HEK293 (cell line): ENCODE measurements around the gene XK.

ENCODE experiments used
- CTCF ChIA-PET: fragments of 350-600 bp; formaldehyde crosslinking; extraction: SDS; loops from one replicate; lab custom pipeline; 2021; ENCODE audit warnings: antibody characterized with exemption; lab: Yijun Ruan, JAX
- POLR2A ChIA-PET: fragments of 300-600 bp; formaldehyde crosslinking; extraction: SDS; loops from one replicate; lab custom pipeline; 2020; ENCODE audit warnings: antibody characterized with exemption, inconsistent platforms; lab: Yijun Ruan, JAX
- H3K27ac ChIP-seq: fragments of 200-500 bp; sonication (Bioruptor generic); 2 replicates; pipeline ENCODE4 v1.5.1; 2014; ENCODE audit warnings: low read depth, low read length, control low read depth, inconsistent platforms; ENCODE audit errors: extremely low read depth
- H3K36me3 ChIP-seq, 2 experiments: fragments of 200-500 bp in 1 of 2; sonication (Bioruptor generic) in 1 of 2; 1 replicate in 1 of 2; 2 replicates in 1 of 2; pipeline ENCODE4 v1.5.1; 2014 to 2017; ENCODE audit warnings: inconsistent platforms in 2 of 2, low read length in 2 of 2; ENCODE audit not compliant: control insufficient read depth in 2 of 2, insufficient read depth in 1 of 2
- H3K4me1 ChIP-seq: fragments of 200-500 bp; sonication (Bioruptor generic); 2 replicates; pipeline ENCODE4 v1.5.1; 2014; ENCODE audit warnings: mild to moderate bottlenecking, low read length, inconsistent platforms; ENCODE audit not compliant: control insufficient read depth, insufficient read depth
- H3K4me3 ChIP-seq: 2 replicates; pipeline ENCODE4 v1.5.1; 2011; ENCODE audit warnings: low read depth, mild to moderate bottlenecking, control low read depth, low read length, moderate library complexity
- H3K9me3 ChIP-seq: fragments of 200-500 bp; sonication (Bioruptor generic); 2 replicates; pipeline ENCODE4 v1.5.1; 2014; ENCODE audit warnings: low read depth, low read length, inconsistent platforms; ENCODE audit not compliant: control insufficient read depth, insufficient read depth
- EGR2 ChIP-seq: fragments of 450-650 bp; formaldehyde crosslinking; IDR thresholded peaks from 2 replicates; pipeline ENCODE4 v1.5.1; 2016; ENCODE audit warnings: low read depth, missing biosample characterization, missing genetic modification characterization
- GFI1B ChIP-seq: fragments of 450-650 bp; formaldehyde crosslinking; IDR thresholded peaks from 2 replicates; pipeline ENCODE4 v1.5.1; 2016; ENCODE audit warnings: missing biosample characterization, missing genetic modification characterization
- KLF1 ChIP-seq: fragments of 450-650 bp; formaldehyde crosslinking; IDR thresholded peaks from 2 replicates; pipeline ENCODE4 v1.5.1; 2016; ENCODE audit warnings: missing biosample characterization, missing genetic modification characterization
- YY1 ChIP-seq: fragments of 450-650 bp; formaldehyde crosslinking; IDR thresholded peaks from 2 replicates; pipeline ENCODE4 v1.5.1; 2018; ENCODE audit warnings: missing biosample characterization, missing genetic modification characterization
- YY2 ChIP-seq: fragments of 450-650 bp; formaldehyde crosslinking; IDR thresholded peaks from 2 replicates; pipeline ENCODE4 v1.5.1; 2016; ENCODE audit warnings: missing biosample characterization, missing genetic modification characterization
- ZBTB26 ChIP-seq: fragments of 450-650 bp; formaldehyde crosslinking; optimal IDR thresholded peaks from 2 replicates; pipeline ENCODE3; 2016; ENCODE audit warnings: missing biosample characterization, mild to moderate bottlenecking, missing genetic modification characterization
- ZNF16 ChIP-seq: fragments of 450-650 bp; formaldehyde crosslinking; IDR thresholded peaks from 2 replicates; pipeline ENCODE4 v1.5.1; 2016; ENCODE audit warnings: low read depth, missing biosample characterization, missing genetic modification characterization
- ZNF184 ChIP-seq: fragments of 450-650 bp; IDR thresholded peaks from 2 replicates; pipeline ENCODE4 v1.5.1; 2018; ENCODE audit warnings: missing biosample characterization, mild to moderate bottlenecking, missing genetic modification characterization
- ZNF239 ChIP-seq: fragments of 450-650 bp; formaldehyde crosslinking; IDR thresholded peaks from 2 replicates; pipeline ENCODE4 v1.5.1; 2016; ENCODE audit warnings: missing biosample characterization, missing genetic modification characterization
- ZNF248 ChIP-seq: fragments of 450-650 bp; formaldehyde crosslinking; IDR thresholded peaks from 2 replicates; pipeline ENCODE4 v1.5.1; 2017; ENCODE audit warnings: missing biosample characterization, missing genetic modification characterization
- ZNF274 ChIP-seq, 2 experiments: fragments of 200-500 bp in 1 of 2; fragments of 450-650 bp in 1 of 2; sonication (Bioruptor generic) in 1 of 2; formaldehyde crosslinking in 1 of 2; IDR thresholded peaks; 2 replicates each; pipeline versions ENCODE4 v1.5.1 to v1.6.1; 2014 to 2016; ENCODE audit warnings: borderline replicate concordance in 1 of 2, inconsistent platforms in 1 of 2, low read length in 1 of 2, missing biosample characterization in 1 of 2, missing genetic modification characterization in 1 of 2
- ZNF324 ChIP-seq: fragments of 450-650 bp; formaldehyde crosslinking; IDR thresholded peaks from 2 replicates; pipeline ENCODE4 v1.5.1; 2016; ENCODE audit warnings: missing biosample characterization, missing genetic modification characterization
- ZNF350 ChIP-seq: fragments of 450-650 bp; formaldehyde crosslinking; IDR thresholded peaks from 2 replicates; pipeline ENCODE4 v1.5.0; 2017; ENCODE audit warnings: missing biosample characterization, mild to moderate bottlenecking, missing genetic modification characterization
- ZNF433 ChIP-seq: fragments of 450-650 bp; formaldehyde crosslinking; IDR thresholded peaks from 2 replicates; pipeline ENCODE4 v1.5.1; 2016; ENCODE audit warnings: missing biosample characterization, missing genetic modification characterization, low read depth
- ZNF473 ChIP-seq: fragments of 450-650 bp; formaldehyde crosslinking; IDR thresholded peaks from 2 replicates; pipeline ENCODE4 v1.5.1; 2017; ENCODE audit warnings: missing biosample characterization, missing genetic modification characterization
- ZNF488 ChIP-seq: fragments of 450-650 bp; formaldehyde crosslinking; IDR thresholded peaks from 2 replicates; pipeline ENCODE4 v1.5.1; 2016; ENCODE audit warnings: missing biosample characterization, missing genetic modification characterization
- ZNF501 ChIP-seq: fragments of 450-650 bp; formaldehyde crosslinking; IDR thresholded peaks from 2 replicates; pipeline ENCODE4 v1.5.1; 2016; ENCODE audit warnings: missing biosample characterization, missing genetic modification characterization
- ZNF555 ChIP-seq: fragments of 450-650 bp; formaldehyde crosslinking; conservative IDR thresholded peaks from 2 replicates; pipeline ENCODE4 v1.5.1; 2017; ENCODE audit warnings: missing biosample characterization, mild to moderate bottlenecking, missing genetic modification characterization, inconsistent platforms
- ZNF600 ChIP-seq: fragments of 450-650 bp; formaldehyde crosslinking; IDR thresholded peaks from 2 replicates; pipeline ENCODE4 v1.5.1; 2016; ENCODE audit warnings: missing biosample characterization, missing genetic modification characterization
- ZNF621 ChIP-seq: fragments of 450-650 bp; formaldehyde crosslinking; IDR thresholded peaks from 2 replicates; pipeline ENCODE4 v1.5.1; 2017; ENCODE audit warnings: missing biosample characterization, missing genetic modification characterization
- ZNF624 ChIP-seq: fragments of 450-650 bp; formaldehyde crosslinking; IDR thresholded peaks from 2 replicates; pipeline ENCODE4 v1.5.1; 2017; ENCODE audit warnings: missing biosample characterization, missing genetic modification characterization
- ZNF629 ChIP-seq: fragments of 450-650 bp; formaldehyde crosslinking; IDR thresholded peaks from 2 replicates; pipeline ENCODE4 v1.5.1; 2017; ENCODE audit warnings: missing biosample characterization, missing genetic modification characterization
- ZNF707 ChIP-seq: fragments of 450-650 bp; formaldehyde crosslinking; IDR thresholded peaks from 2 replicates; pipeline ENCODE4 v1.5.1; 2016; ENCODE audit warnings: missing biosample characterization, missing genetic modification characterization
- ZNF768 ChIP-seq: fragments of 450-650 bp; formaldehyde crosslinking; IDR thresholded peaks from 2 replicates; pipeline ENCODE4 v1.5.1; 2018; ENCODE audit warnings: missing biosample characterization, mild to moderate bottlenecking, missing genetic modification characterization
- ZNF777 ChIP-seq: fragments of 450-650 bp; formaldehyde crosslinking; IDR thresholded peaks from 2 replicates; pipeline ENCODE4 v1.5.1; 2017; ENCODE audit warnings: missing biosample characterization, missing genetic modification characterization, borderline replicate concordance
- ZNF837 ChIP-seq: fragments of 450-650 bp; formaldehyde crosslinking; IDR thresholded peaks from 2 replicates; pipeline ENCODE4 v1.5.1; 2016; ENCODE audit warnings: missing biosample characterization, missing genetic modification characterization
- ZNF843 ChIP-seq: fragments of 450-650 bp; formaldehyde crosslinking; IDR thresholded peaks from 2 replicates; pipeline ENCODE4 v1.5.1; 2016; ENCODE audit warnings: missing biosample characterization, missing genetic modification characterization
- ZSCAN4 ChIP-seq: fragments of 450-650 bp; formaldehyde crosslinking; IDR thresholded peaks from 2 replicates; pipeline ENCODE4 v1.5.1; 2017; ENCODE audit warnings: missing biosample characterization, missing genetic modification characterization
- ZXDB ChIP-seq: fragments of 450-650 bp; formaldehyde crosslinking; IDR thresholded peaks from 2 replicates; pipeline ENCODE4 v1.5.1; 2016; ENCODE audit warnings: missing biosample characterization, missing genetic modification characterization
- TF ChIP-seq, protein P1 (sequence below): fragments of 450-650 bp; formaldehyde crosslinking; IDR thresholded peaks from 2 replicates; pipeline ENCODE4 v1.5.1; 2016; ENCODE audit warnings: missing biosample characterization, missing genetic modification characterization
- TF ChIP-seq, protein P2 (sequence below): fragments of 450-650 bp; formaldehyde crosslinking; IDR thresholded peaks from 2 replicates; pipeline ENCODE4 v1.5.1; 2016; ENCODE audit warnings: missing biosample characterization, missing genetic modification characterization, borderline replicate concordance

Gene XK

GRCh38 chrX:37638047-37638446 lies 47.5 kb upstream of the XK start (continued):
- no peak for TF ChIP-seq ZNF184 (tag by site-specific recombination)
- TF ChIP-seq ZNF629 (tag by site-specific recombination) = no peak
- TF ChIP-seq ZNF501 = no peak

- Histone ChIP-seq H3K4me3 (no peak overlapping the region), H3K4me1 (no peaks in the 10 kb centered on the region), H3K36me3 (no peaks in the 10 kb centered on the region), H3K27ac (no peak overlapping the region), H3K9me3 (no peaks in the 10 kb centered on the region)
- CTCF ChIA-PET = no interaction called here
- TF ChIP-seq KLF1 (tag by site-specific recombination) = no peak
- TF ChIP-seq ZNF488 (tag by site-specific recombination) = no peak
- no peak for TF ChIP-seq ZNF555 (tag by site-specific recombination)
- no peak for TF ChIP-seq ZNF837
- no peak for TF ChIP-seq ZNF248 (tag by site-specific recombination)
- no peak for TF ChIP-seq YY2
- no peak for TF ChIP-seq ZNF16 (tag by site-specific recombination)
- no peak for TF ChIP-seq ZNF324 (tag by site-specific recombination)
- TF ChIP-seq ZNF768 (tag by site-specific recombination) = no peak
- no peak for TF ChIP-seq ZNF624 (tag by site-specific recombination)
- no peak for TF ChIP-seq ZSCAN4 (tag by site-specific recombination)
- TF ChIP-seq ZNF621 = no peak
- no peak for TF ChIP-seq ZBTB26 (tag by site-specific recombination)
- TF ChIP-seq ZNF843 = no peak
- TF ChIP-seq, protein P1, sequence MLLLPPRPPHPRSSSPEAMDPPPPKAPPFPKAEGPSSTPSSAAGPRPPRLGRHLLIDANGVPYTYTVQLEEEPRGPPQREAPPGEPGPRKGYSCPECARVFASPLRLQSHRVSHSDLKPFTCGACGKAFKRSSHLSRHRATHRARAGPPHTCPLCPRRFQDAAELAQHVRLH (tag by site-specific recombination) = no peak
- TF ChIP-seq ZNF707 (tag by site-specific recombination) = no peak
- TF ChIP-seq ZNF777 (tag by site-specific recombination) = no peak
- POLR2A ChIA-PET = no interaction called here
Measured at GRCh38 chrX:37640142-37640541, 45.4 kb upstream of the XK start.

GRCh38 chrX:37641859-37642258 lies 43.7 kb upstream of the XK start:
- no peaks in the 10 kb centered on the region for H3K36me3 ChIP-seq
- ChIA-PET CTCF (interaction anchor here (1.0 kb wide), 1 partner anchor 104 kb away, joined by 3 read pairs; no protein-coding TSS in a partner anchor), POLR2A (no interaction called here)
- no peak overlapping the region for H3K4me3 ChIP-seq
- no peaks in the 10 kb centered on the region for H3K9me3 ChIP-seq
- H3K4me1 ChIP-seq = no peaks in the 10 kb centered on the region
- TF ChIP-seq ZNF239 (no peak), ZNF433 (no peak), ZNF600 (tag by site-specific recombination) (no peak), GFI1B (tag by site-specific recombination) (no peak), ZXDB (tag by site-specific recombination) (no peak), ZNF274 (IDR thresholded peaks at IDR 0.05; ENCODE audit: low read length) (no peak), ZNF274 (tag by site-specific recombination; IDR thresholded peaks at IDR 0.05; ENCODE audit: borderline replicate concordance) (no peak), ZNF350 (tag by site-specific recombination) (no peak), EGR2 (tag by site-specific recombination) (no peak), ZNF473 (tag by site-specific recombination) (no peak), YY1 (tag by site-specific recombination) (no peak)
- TF ChIP-seq, protein P2, sequence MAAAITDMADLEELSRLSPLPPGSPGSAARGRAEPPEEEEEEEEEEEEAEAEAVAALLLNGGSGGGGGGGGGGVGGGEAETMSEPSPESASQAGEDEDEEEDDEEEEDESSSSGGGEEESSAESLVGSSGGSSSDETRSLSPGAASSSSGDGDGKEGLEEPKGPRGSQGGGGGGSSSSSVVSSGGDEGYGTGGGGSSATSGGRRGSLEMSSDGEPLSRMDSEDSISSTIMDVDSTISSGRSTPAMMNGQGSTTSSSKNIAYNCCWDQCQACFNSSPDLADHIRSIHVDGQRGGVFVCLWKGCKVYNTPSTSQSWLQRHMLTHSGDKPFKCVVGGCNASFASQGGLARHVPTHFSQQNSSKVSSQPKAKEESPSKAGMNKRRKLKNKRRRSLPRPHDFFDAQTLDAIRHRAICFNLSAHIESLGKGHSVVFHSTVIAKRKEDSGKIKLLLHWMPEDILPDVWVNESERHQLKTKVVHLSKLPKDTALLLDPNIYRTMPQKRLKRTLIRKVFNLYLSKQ (tag by site-specific recombination) = no peak
- TF ChIP-seq, all 188 proteins: peak for 0
- no peak overlapping the region for H3K27ac ChIP-seq
